MM.1S (cell line): ENCODE data around the gene CRLF3.

ENCODE experiments used
- CTCF ChIP-seq: fragments of 300-600 bp; sonication (generic); IDR thresholded peaks from 2 replicates; pipeline ENCODE4 v1.5.1; 2016; ENCODE audit warnings: antibody characterized with exemption, low read length, mixed read lengths
- EZH2 ChIP-seq: fragments of 300-600 bp; sonication (generic); optimal IDR thresholded peaks from 2 replicates; pipeline ENCODE3; 2017; ENCODE audit warnings: low read depth, mild to moderate bottlenecking, antibody characterized with exemption, low read length, mixed read lengths

- no peak for TF ChIP-seq CTCF
- TF ChIP-seq EZH2: no peak
Observed at GRCh38 chr17:30864636-30865035, 40.1 kb upstream of the CRLF3 start.
